Measurements from ENCODE around the gene RNF212. TPM values are rescaled to one million over a fixed set of nuclear protein-coding genes. Genes with fewer than 3 reads are reported as not detected.

Gene RNF212
- total and polyA plus RNA-seq, 5 donors from 2014 or later, result 2.8 to 5.4 (median 3.2) TPM

GRCh38 chr4:1044469-1045192, 68.7 kb downstream of the RNF212 start:
- peaks cover 27% of the 10 kb centered on the region for H3K27me3 Mint-ChIP-seq
- Histone ChIP-seq H3K4me3 (ENCODE audit: low read depth, low read length) (no peak overlapping the region), H3K27ac (ENCODE audit: insufficient read depth, low read length, poor library complexity, severe bottlenecking) (no peak overlapping the region), H3K9me3 (ENCODE audit: control insufficient read depth in 2 of 2, low read length in 2 of 2) (no peaks in the 10 kb centered on the region), H3K36me3 (ENCODE audit: control insufficient read depth, insufficient read depth, low read length) (no peaks in the 10 kb centered on the region), H3K4me1 (ENCODE audit: control insufficient read depth, insufficient read depth, low read length, poor library complexity, severe bottlenecking) (no peaks in the 10 kb centered on the region), H3K27me3 (ENCODE audit: control insufficient read depth, insufficient read depth, low read length) (no peaks in the 10 kb centered on the region)
- peaks cover 0 to 2% (median under 1%) of the 10 kb centered on the region in 4 donors for H3K4me1 Mint-ChIP-seq
- H3K9me3 Mint-ChIP-seq, result peaks cover 0 to 2% (median 0%) of the 10 kb centered on the region in 7 donors
- no peak overlapping the region for H3K4me3 Mint-ChIP-seq
- DNase-seq (no peak), ATAC-seq (ENCODE audit: low read depth in 2 of 2) (no peak)
- H3K27ac Mint-ChIP-seq, result no peak overlapping the region
- H3K36me3 Mint-ChIP-seq, result no peaks in the 10 kb centered on the region

GRCh38 chr4:1043651-1044468, 69.5 kb downstream of the RNF212 start:
- Mint-ChIP-seq H3K4me1 (peaks cover 0 to 2% (median under 1%) of the 10 kb centered on the region in 4 donors), H3K9me3 (peaks cover 0 to 2% (median 0%) of the 10 kb centered on the region in 7 donors), H3K27ac (no peak overlapping the region), H3K27me3 (peaks cover 24% of the 10 kb centered on the region), H3K36me3 (no peaks in the 10 kb centered on the region), H3K4me3 (no peak overlapping the region)
- H3K36me3 ChIP-seq (ENCODE audit: control insufficient read depth, insufficient read depth, low read length), result no peaks in the 10 kb centered on the region
- no peaks in the 10 kb centered on the region for H3K27me3 ChIP-seq (ENCODE audit: control insufficient read depth, insufficient read depth, low read length)
- H3K4me3 ChIP-seq (ENCODE audit: low read depth, low read length), result no peak overlapping the region
- ATAC-seq (ENCODE audit: low read depth in 2 of 2), result peak in 1 of 2 donors; percentile 46
- no peaks in the 10 kb centered on the region for H3K9me3 ChIP-seq (ENCODE audit: control insufficient read depth in 2 of 2, low read length in 2 of 2)
- H3K4me1 ChIP-seq (ENCODE audit: control insufficient read depth, insufficient read depth, low read length, poor library complexity, severe bottlenecking), result no peaks in the 10 kb centered on the region
- no peak overlapping the region for H3K27ac ChIP-seq (ENCODE audit: insufficient read depth, low read length, poor library complexity, severe bottlenecking)
- no peak for DNase-seq

GRCh38 chr4:1043162-1043561, 70.2 kb downstream of the RNF212 start:
- Mint-ChIP-seq H3K4me3 (peak overlapping the region in 1 of 4 donors; percentile 84), H3K27me3 (peaks cover 19% of the 10 kb centered on the region), H3K36me3 (no peaks in the 10 kb centered on the region), H3K4me1 (peaks cover 0 to 2% (median under 1%) of the 10 kb centered on the region in 4 donors), H3K9me3 (peaks cover 0 to 2% (median 0%) of the 10 kb centered on the region in 7 donors), H3K27ac (no peak overlapping the region)
- Histone ChIP-seq H3K27me3 (ENCODE audit: control insufficient read depth, insufficient read depth, low read length) (no peaks in the 10 kb centered on the region), H3K4me1 (ENCODE audit: control insufficient read depth, insufficient read depth, low read length, poor library complexity, severe bottlenecking) (no peaks in the 10 kb centered on the region), H3K4me3 (ENCODE audit: low read depth, low read length) (no peak overlapping the region), H3K27ac (ENCODE audit: insufficient read depth, low read length, poor library complexity, severe bottlenecking) (no peak overlapping the region), H3K9me3 (ENCODE audit: control insufficient read depth in 2 of 2, low read length in 2 of 2) (no peaks in the 10 kb centered on the region), H3K36me3 (ENCODE audit: control insufficient read depth, insufficient read depth, low read length) (no peaks in the 10 kb centered on the region)
- no peak for ATAC-seq (ENCODE audit: low read depth in 2 of 2)
- no peak for DNase-seq

GRCh38 chr4:1042352-1043055, 70.9 kb downstream of the RNF212 start:
- H3K36me3 ChIP-seq (ENCODE audit: control insufficient read depth, insufficient read depth, low read length), result no peaks in the 10 kb centered on the region
- Mint-ChIP-seq H3K27me3 (peaks cover 15% of the 10 kb centered on the region), H3K27ac (no peak overlapping the region), H3K4me1 (peaks cover 0 to 2% (median under 1%) of the 10 kb centered on the region in 4 donors), H3K4me3 (no peak overlapping the region), H3K36me3 (no peaks in the 10 kb centered on the region), H3K9me3 (peaks cover 0 to 2% (median 0%) of the 10 kb centered on the region in 7 donors)
- no peak for DNase-seq
- no peak for ATAC-seq (ENCODE audit: low read depth in 2 of 2)
- H3K9me3 ChIP-seq (ENCODE audit: control insufficient read depth in 2 of 2, low read length in 2 of 2), result no peaks in the 10 kb centered on the region
- H3K4me3 ChIP-seq (ENCODE audit: low read depth, low read length), result no peak overlapping the region
- H3K4me1 ChIP-seq (ENCODE audit: control insufficient read depth, insufficient read depth, low read length, poor library complexity, severe bottlenecking), result no peaks in the 10 kb centered on the region
- no peaks in the 10 kb centered on the region for H3K27me3 ChIP-seq (ENCODE audit: control insufficient read depth, insufficient read depth, low read length)
- no peak overlapping the region for H3K27ac ChIP-seq (ENCODE audit: insufficient read depth, low read length, poor library complexity, severe bottlenecking)

- Mint-ChIP-seq H3K27me3 (peaks cover 10% of the 10 kb centered on the region), H3K36me3 (no peaks in the 10 kb centered on the region), H3K4me1 (peaks cover 0 to 2% (median under 1%) of the 10 kb centered on the region in 4 donors), H3K27ac (no peak overlapping the region), H3K4me3 (no peak overlapping the region), H3K9me3 (peaks cover 0 to 2% (median 0%) of the 10 kb centered on the region in 7 donors)
- DNase-seq, result no peak
- Histone ChIP-seq H3K4me1 (ENCODE audit: control insufficient read depth, insufficient read depth, low read length, poor library complexity, severe bottlenecking) (no peaks in the 10 kb centered on the region), H3K4me3 (ENCODE audit: low read depth, low read length) (no peak overlapping the region), H3K27ac (ENCODE audit: insufficient read depth, low read length, poor library complexity, severe bottlenecking) (no peak overlapping the region), H3K9me3 (ENCODE audit: control insufficient read depth in 2 of 2, low read length in 2 of 2) (no peaks in the 10 kb centered on the region), H3K36me3 (ENCODE audit: control insufficient read depth, insufficient read depth, low read length) (no peaks in the 10 kb centered on the region), H3K27me3 (ENCODE audit: control insufficient read depth, insufficient read depth, low read length) (no peaks in the 10 kb centered on the region)
- no peak for ATAC-seq (ENCODE audit: low read depth in 2 of 2)
Measured at GRCh38 chr4:1041936-1042330, 71.4 kb downstream of the RNF212 start.

- Mint-ChIP-seq H3K4me1 (peaks cover 0 to 2% (median 0%) of the 10 kb centered on the region in 4 donors), H3K27me3 (peaks cover 6% of the 10 kb centered on the region)
Measured at GRCh38 chr4:1041147-1041935, 72.0 kb downstream of the RNF212 start.

More at GRCh38 chr4:1041147-1041935, 72.0 kb downstream of the RNF212 start:
- no peaks in the 10 kb centered on the region for H3K9me3 Mint-ChIP-seq
- H3K27ac Mint-ChIP-seq, result no peak overlapping the region
- H3K9me3 ChIP-seq (ENCODE audit: control insufficient read depth in 2 of 2, low read length in 2 of 2), result no peaks in the 10 kb centered on the region
- H3K36me3 Mint-ChIP-seq, result no peaks in the 10 kb centered on the region
- ATAC-seq (ENCODE audit: low read depth in 2 of 2), result no peak
- H3K4me1 ChIP-seq (ENCODE audit: control insufficient read depth, insufficient read depth, low read length, poor library complexity, severe bottlenecking), result no peaks in the 10 kb centered on the region
- H3K27me3 ChIP-seq (ENCODE audit: control insufficient read depth, insufficient read depth, low read length), result no peaks in the 10 kb centered on the region
- no peak overlapping the region for H3K4me3 Mint-ChIP-seq
- H3K4me3 ChIP-seq (ENCODE audit: low read depth, low read length), result no peak overlapping the region
- no peak for DNase-seq
- H3K27ac ChIP-seq (ENCODE audit: insufficient read depth, low read length, poor library complexity, severe bottlenecking), result no peak overlapping the region
- no peaks in the 10 kb centered on the region for H3K36me3 ChIP-seq (ENCODE audit: control insufficient read depth, insufficient read depth, low read length)
